Mesothelial cell of epicardium (in vitro differentiated cells): Measurements from ENCODE around the gene HERC4. TPM values are rescaled to one million over a fixed set of nuclear protein-coding genes. Genes with fewer than 3 reads are reported as not detected.

Experiments used
- DNase-seq, 2 experiments: peaks; one replicate each; pipeline ENCODE4 v3.0.0; 2021; ENCODE audit warnings: low spot score in 2 of 2; ENCODE audit not compliant: unreplicated experiment in 2 of 2
- H3K27ac Mint-ChIP-seq: 2 replicates; pipeline ENCODE4 v1.8.0; 2021; ENCODE audit warnings: mixed read lengths
- H3K27me3 Mint-ChIP-seq: 2 replicates; pipeline ENCODE4 v1.8.0; 2021; ENCODE audit warnings: low read depth, mixed read lengths
- H3K36me3 Mint-ChIP-seq: 2 replicates; pipeline ENCODE4 v1.8.0; 2021; ENCODE audit warnings: mixed read lengths
- H3K4me1 Mint-ChIP-seq: 2 replicates; pipeline ENCODE4 v1.8.0; 2021; ENCODE audit warnings: mixed read lengths
- H3K4me3 Mint-ChIP-seq: 2 replicates; pipeline ENCODE4 v1.8.0; 2021; ENCODE audit warnings: mild to moderate bottlenecking, moderate library complexity, mixed read lengths
- H3K9me3 Mint-ChIP-seq: 2 replicates; pipeline ENCODE4 v1.8.0; 2021; ENCODE audit warnings: mixed read lengths
- CTCF ChIP-seq: fragments of 200-600 bp; sonication (generic); IDR thresholded peaks from one replicate; pipeline ENCODE4 v1.5.0; 2021; ENCODE audit warnings: antibody characterized with exemption; ENCODE audit not compliant: unreplicated experiment
- total RNA-seq: library from RNA; stranded (reverse); gene quantifications from 3 replicates; pipeline ENCODE4 v1.2.1, GENCODE V29; 2021

HERC4 gene
- total RNA-seq, 1 donor from 2014 or later: 56.2 TPM

- DNase-seq: no peak
Measured at GRCh38 chr10:67936416-67936815, 138.7 kb downstream of the HERC4 start.

GRCh38 chr10:67935223-67935622 lies 139.9 kb downstream of the HERC4 start:
- Mint-ChIP-seq H3K27ac (no peak overlapping the region), H3K4me3 (no peak overlapping the region)
- DNase-seq: no peak

More at GRCh38 chr10:67936416-67936815, 138.7 kb downstream of the HERC4 start:
- H3K4me1 Mint-ChIP-seq: no peaks in the 10 kb centered on the region
- H3K36me3 Mint-ChIP-seq: peaks cover 24% of the 10 kb centered on the region
- no peaks in the 10 kb centered on the region for H3K27me3 Mint-ChIP-seq
- no peak overlapping the region for H3K27ac Mint-ChIP-seq
- TF ChIP-seq CTCF: no peak
- no peaks in the 10 kb centered on the region for H3K9me3 Mint-ChIP-seq
- no peak overlapping the region for H3K4me3 Mint-ChIP-seq

GRCh38 chr10:67934336-67934735 lies 140.7 kb downstream of the HERC4 start:
- no peaks in the 10 kb centered on the region for H3K4me1 Mint-ChIP-seq
- no peak for TF ChIP-seq CTCF
- no peak overlapping the region for H3K27ac Mint-ChIP-seq
- DNase-seq: no peak
- H3K9me3 Mint-ChIP-seq: no peaks in the 10 kb centered on the region
- H3K27me3 Mint-ChIP-seq: no peaks in the 10 kb centered on the region
- peaks cover 25% of the 10 kb centered on the region for H3K36me3 Mint-ChIP-seq
- H3K4me3 Mint-ChIP-seq: no peak overlapping the region

More at GRCh38 chr10:67935223-67935622, 139.9 kb downstream of the HERC4 start:
- TF ChIP-seq CTCF: no peak
- Mint-ChIP-seq H3K9me3 (no peaks in the 10 kb centered on the region), H3K27me3 (no peaks in the 10 kb centered on the region), H3K36me3 (peaks cover 25% of the 10 kb centered on the region), H3K4me1 (no peaks in the 10 kb centered on the region)

- H3K4me1 Mint-ChIP-seq: no peaks in the 10 kb centered on the region
Measured at GRCh38 chr10:67933199-67933598, 141.9 kb downstream of the HERC4 start.

GRCh38 chr10:67926951-67927350 lies 148.1 kb downstream of the HERC4 start:
- DNase-seq: no peak
- Mint-ChIP-seq H3K36me3 (peaks cover 25% of the 10 kb centered on the region), H3K4me1 (no peaks in the 10 kb centered on the region), H3K4me3 (no peak overlapping the region), H3K27me3 (no peaks in the 10 kb centered on the region), H3K27ac (no peak overlapping the region), H3K9me3 (no peaks in the 10 kb centered on the region)
- TF ChIP-seq CTCF: no peak

More at GRCh38 chr10:67933199-67933598, 141.9 kb downstream of the HERC4 start:
- Mint-ChIP-seq H3K9me3 (no peaks in the 10 kb centered on the region), H3K36me3 (peaks cover 26% of the 10 kb centered on the region), H3K27ac (no peak overlapping the region), H3K4me3 (no peak overlapping the region), H3K27me3 (no peaks in the 10 kb centered on the region)
- TF ChIP-seq CTCF: no peak
- DNase-seq: no peak
